Measurements from ENCODE around the gene AATK. TPM values are rescaled to one million over a fixed set of nuclear protein-coding genes. Genes with fewer than 3 reads are reported as not detected.

The AATK gene
- polyA plus RNA-seq, 5 donors = 8.9 to 27.2 (median 16.6) TPM

- no peak for DNase-seq
Observed at GRCh38 chr17:81075307-81075706, 90.7 kb downstream of the AATK start.

DNA sequence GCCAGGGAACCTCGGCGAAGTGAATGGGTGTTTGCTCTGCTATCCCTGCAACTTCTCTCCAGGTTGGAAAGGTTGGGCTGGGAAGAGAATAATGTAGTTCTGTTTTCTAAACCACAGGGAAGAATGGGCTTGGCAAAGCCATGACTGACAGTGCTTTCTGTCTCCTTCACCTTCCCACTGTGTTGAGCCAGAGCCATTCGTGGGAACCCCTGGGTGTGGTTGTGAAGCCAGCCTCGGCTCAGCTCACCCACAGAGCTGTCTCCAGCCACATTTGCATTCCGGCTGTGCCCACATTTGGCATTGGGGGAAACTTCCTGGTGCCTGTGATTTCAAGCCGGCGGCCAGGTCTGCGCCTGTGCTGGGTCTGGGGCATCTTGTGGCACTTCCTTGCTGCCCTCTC is 91.1 kb downstream of the AATK start:
- no peak for DNase-seq

- DNase-seq = no peak
Observed at GRCh38 chr17:81073967-81074839, 91.8 kb downstream of the AATK start.

DNA sequence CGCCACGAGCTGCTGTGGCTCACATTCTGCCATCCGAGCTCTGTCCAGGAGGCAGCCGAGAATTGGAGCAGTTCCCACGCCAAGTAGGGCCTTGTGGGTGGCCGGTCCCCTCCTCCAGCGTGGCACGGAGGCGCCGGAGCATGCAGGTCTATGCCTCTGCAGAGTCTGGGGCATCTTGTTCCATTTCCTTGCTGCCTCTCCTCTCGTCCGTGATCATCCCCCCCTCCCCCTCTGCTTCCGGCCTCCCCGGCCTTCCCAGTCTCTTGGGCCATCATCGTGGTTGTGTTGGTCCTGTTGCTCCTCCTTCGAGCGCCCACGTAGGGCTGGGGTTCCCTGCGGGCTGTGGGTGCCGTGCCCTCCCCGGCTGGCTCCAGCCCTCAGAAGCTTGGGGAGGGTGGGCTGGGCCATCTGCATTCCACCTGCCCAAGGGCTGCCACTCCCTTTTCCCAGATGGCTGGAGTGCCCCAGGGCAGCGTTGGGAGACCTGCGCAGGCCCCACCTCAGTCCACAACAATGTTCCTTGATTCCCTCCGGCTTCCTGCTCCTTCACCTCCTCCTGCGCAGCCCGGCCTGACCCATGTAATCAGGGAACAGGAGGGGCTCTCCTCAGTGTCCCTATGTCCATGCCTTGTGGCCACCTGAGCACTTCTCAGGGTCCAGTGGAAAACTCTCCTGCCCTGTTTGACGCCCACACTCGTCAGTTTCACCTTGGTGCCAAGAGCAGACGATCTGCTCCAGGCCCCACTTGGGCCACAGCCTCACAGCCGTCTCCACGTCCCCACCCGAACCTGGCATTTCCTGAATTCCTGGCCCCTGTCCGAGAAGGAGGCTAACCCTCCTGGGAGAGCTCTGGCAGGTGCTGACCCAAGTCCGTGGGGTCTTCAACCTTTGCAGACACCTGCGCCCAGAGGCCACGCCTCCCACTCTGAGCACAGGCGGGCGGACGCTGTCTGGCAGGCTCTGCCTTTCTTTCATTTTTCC is 94.0 kb downstream of the AATK start:
- DNase-seq = no peak

- no peak for DNase-seq
Observed at GRCh38 chr17:81070541-81071246, 95.3 kb downstream of the AATK start.

GRCh38 chr17:81069135-81069645 is 96.8 kb downstream of the AATK start:
- DNase-seq = no peak

DNA sequence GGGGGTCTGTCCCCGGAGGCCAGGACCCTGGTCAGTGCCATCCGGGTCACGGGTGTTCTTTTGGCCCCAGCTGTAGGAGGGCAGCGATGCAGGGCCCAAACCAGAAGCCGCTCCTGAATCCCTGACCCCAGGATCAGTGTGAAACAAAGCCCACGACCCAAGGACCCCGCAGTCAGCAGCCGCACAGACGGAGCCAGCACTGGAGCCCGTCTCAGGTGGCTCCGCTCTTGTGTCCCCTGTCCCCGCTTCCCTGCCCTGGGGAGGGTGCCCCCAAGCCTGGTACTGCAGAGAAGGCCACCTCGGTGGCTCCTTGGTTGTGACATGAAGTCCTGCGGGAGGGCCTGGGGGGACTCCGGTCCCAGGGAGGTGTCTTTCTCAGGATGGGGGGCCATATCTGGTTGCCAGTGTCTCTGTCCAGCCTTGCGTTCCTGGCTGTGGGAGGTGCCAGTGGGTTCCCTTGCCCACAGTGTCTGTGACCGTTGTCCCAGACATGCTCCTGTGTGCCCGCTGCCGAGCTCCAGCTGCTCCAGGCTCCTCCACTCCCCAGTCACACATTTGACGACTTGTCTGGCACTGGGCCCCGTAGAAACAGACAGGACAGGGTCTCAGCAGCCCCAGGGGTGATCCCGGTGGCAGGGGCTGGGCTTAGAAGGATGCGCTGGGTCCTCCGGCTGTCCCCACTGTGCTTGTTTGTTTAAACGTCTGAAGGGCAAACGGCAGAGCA is 97.4 kb downstream of the AATK start:
- no peak for DNase-seq

DNA sequence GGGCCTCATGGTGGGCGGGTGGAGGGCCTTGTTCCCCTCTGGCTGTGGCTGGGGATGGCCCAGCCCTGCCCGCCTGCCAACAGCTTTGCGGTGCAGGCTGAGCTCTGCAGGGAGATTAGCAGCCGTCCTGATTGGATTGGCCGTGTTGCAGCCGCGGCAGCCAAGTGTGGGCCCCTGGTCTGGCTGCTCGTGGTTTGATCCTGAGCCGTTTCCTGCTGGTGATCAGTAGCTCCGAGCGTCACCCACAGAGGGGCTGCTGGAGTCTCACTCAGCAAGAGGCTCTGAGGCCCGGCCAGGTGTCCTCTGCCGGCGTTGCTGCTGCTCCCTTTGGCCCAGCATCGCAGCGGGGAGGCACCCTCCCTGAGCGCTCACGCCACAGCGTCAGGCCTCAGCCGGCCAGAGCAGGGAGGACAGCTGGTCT is 98.6 kb downstream of the AATK start:
- DNase-seq = no peak

Other genes starting within 250 kb of the AATK start
- gene CHMP6, start 174.4 kb downstream of the AATK start, polyA plus RNA-seq (ENCODE audit: insufficient read depth in 1 of 5, insufficient read length in 5 of 5, low replicate concordance in 1 of 5) = 10 to 100 TPM; 24.2 to 30.9 (median 27.6) TPM
- gene BAIAP2, start 131.1 kb downstream of the AATK start, polyA plus RNA-seq (ENCODE audit: insufficient read depth in 1 of 5, insufficient read length in 5 of 5, low replicate concordance in 1 of 5) = 10 to 100 TPM; 32.0 to 57.6 (median 48.4) TPM
- gene PVALEF, start 714 bp downstream of the AATK start, polyA plus RNA-seq (ENCODE audit: insufficient read depth in 1 of 5, insufficient read length in 5 of 5, low replicate concordance in 1 of 5) = under 1 TPM in 3 of 5 donors, not detected in 2; 0.13 to 0.35 (median 0.23) TPM
- gene CEP131, start 56.7 kb upstream of the AATK start, polyA plus RNA-seq (ENCODE audit: insufficient read depth in 1 of 5, insufficient read length in 5 of 5, low replicate concordance in 1 of 5) = 10 to 100 TPM; 11.4 to 24.8 (median 14.5) TPM
- gene TEPSIN, start 72.8 kb upstream of the AATK start, polyA plus RNA-seq (ENCODE audit: insufficient read depth in 1 of 5, insufficient read length in 5 of 5, low replicate concordance in 1 of 5) = 10 to 100 TPM; 12.7 to 29.0 (median 18.3) TPM
- gene NDUFAF8, start 73.1 kb upstream of the AATK start, polyA plus RNA-seq (ENCODE audit: insufficient read depth in 1 of 5, insufficient read length in 5 of 5, low replicate concordance in 1 of 5) = 10 to 100 TPM; 37.7 to 56.8 (median 41.3) TPM
- gene SLC38A10, start 129.1 kb upstream of the AATK start, polyA plus RNA-seq (ENCODE audit: insufficient read depth in 1 of 5, insufficient read length in 5 of 5, low replicate concordance in 1 of 5) = 10 to 100 TPM; 45.3 to 93.6 (median 52.3) TPM
- gene BAHCC1, start 229.2 kb upstream of the AATK start, polyA plus RNA-seq (ENCODE audit: insufficient read depth in 1 of 5, insufficient read length in 5 of 5, low replicate concordance in 1 of 5) = 10 to 100 TPM; 14.1 to 27.2 (median 20.0) TPM

Measured in right lung (tissue), 5 donors.